Thyroid gland (tissue), 4 donors: ENCODE measurements around the gene CACNA1E.

Source experiments
- POLR2A ChIP-seq, 2 donors: fragments of 450-650 bp; IDR thresholded peaks; one replicate each; pipeline ENCODE4 v1.6.1; 2017; ENCODE audit warnings: antibody characterized with exemption in 2 of 2, mild to moderate bottlenecking in 2 of 2, moderate library complexity in 1 of 2
- TF ChIP-seq, protein P1 (sequence below), 6 experiments: fragments of 200-600 bp in 3 of 6; fragments of 450-650 bp in 3 of 6; sonication (generic) in 3 of 6; IDR thresholded peaks; one replicate each; pipeline ENCODE4 v1.5.1; 2016 to 2019; ENCODE audit warnings: antibody characterized with exemption in 6 of 6, mild to moderate bottlenecking in 2 of 6, inconsistent platforms in 1 of 6, moderate library complexity in 1 of 6

DNA sequence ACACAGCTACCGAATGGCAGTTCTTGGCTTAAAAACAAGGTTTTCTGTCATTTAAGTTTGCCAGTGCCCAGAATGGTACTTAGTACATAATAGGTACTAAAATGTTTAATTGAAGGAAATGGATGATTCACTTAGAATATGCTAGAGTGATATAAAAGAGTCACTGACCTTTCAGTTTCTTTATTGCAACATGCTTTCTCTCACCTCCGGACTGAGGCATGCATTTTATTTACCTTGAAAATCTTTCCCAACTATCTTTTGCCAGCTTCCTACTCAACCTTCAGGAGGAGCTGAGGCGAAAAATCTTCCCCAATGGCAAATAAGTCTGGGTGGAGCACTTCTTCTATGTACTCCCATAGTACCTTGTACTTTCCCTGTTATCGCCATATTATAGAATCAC is 333.3 kb downstream of the CACNA1E start:
- TF ChIP-seq, protein P1, sequence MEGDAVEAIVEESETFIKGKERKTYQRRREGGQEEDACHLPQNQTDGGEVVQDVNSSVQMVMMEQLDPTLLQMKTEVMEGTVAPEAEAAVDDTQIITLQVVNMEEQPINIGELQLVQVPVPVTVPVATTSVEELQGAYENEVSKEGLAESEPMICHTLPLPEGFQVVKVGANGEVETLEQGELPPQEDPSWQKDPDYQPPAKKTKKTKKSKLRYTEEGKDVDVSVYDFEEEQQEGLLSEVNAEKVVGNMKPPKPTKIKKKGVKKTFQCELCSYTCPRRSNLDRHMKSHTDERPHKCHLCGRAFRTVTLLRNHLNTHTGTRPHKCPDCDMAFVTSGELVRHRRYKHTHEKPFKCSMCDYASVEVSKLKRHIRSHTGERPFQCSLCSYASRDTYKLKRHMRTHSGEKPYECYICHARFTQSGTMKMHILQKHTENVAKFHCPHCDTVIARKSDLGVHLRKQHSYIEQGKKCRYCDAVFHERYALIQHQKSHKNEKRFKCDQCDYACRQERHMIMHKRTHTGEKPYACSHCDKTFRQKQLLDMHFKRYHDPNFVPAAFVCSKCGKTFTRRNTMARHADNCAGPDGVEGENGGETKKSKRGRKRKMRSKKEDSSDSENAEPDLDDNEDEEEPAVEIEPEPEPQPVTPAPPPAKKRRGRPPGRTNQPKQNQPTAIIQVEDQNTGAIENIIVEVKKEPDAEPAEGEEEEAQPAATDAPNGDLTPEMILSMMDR (IDR thresholded peaks at IDR 0.05), result no peak
- no peak for TF ChIP-seq POLR2A (IDR thresholded peaks at IDR 0.05)
